ENCODE data around the gene MCM10.

MCM10 gene

GRCh38 chr10:13184276-13184675 lies 22.9 kb downstream of the MCM10 start:
- Histone ChIP-seq H3K18ac (ENCODE audit: low read length) (no peak overlapping the region), H4K12ac (ENCODE audit: low read depth, low read length) (no peak overlapping the region), H3K4me2 (ENCODE audit: low read length) (no peak overlapping the region), H3K9me3 (ENCODE audit: insufficient read depth, low read depth, low read length) (no peaks in the 10 kb centered on the region), H2AFZ (ENCODE audit: insufficient read depth, low read length, poor library complexity) (no peak overlapping the region), H4K91ac (ENCODE audit: low read depth, low read length) (no peak overlapping the region), H3K79me2 (ENCODE audit: control insufficient read depth, insufficient read depth, low read length, poor library complexity) (no peaks in the 10 kb centered on the region), H3K27ac (ENCODE audit: low read depth, low read length) (no peak overlapping the region), H3K4me3 (ENCODE audit: low read depth, low read length) (no peak overlapping the region), H2AK5ac (ENCODE audit: low read length) (no peak overlapping the region), H4K8ac (ENCODE audit: low read depth, low read length) (no peak overlapping the region), H2BK120ac (ENCODE audit: insufficient read depth, low read length, poor library complexity) (no peak overlapping the region), H3K36me3 (ENCODE audit: control insufficient read depth in 1 of 2, insufficient read depth in 2 of 2, low read length in 2 of 2) (peaks cover 36 to 48% of the 10 kb centered on the region in 2 experiments), H3K27me3 (ENCODE audit: insufficient read depth, low read length) (no peaks in the 10 kb centered on the region), H3K79me1 (ENCODE audit: low read length) (no peaks in the 10 kb centered on the region), H3K23ac (ENCODE audit: low read length) (no peak overlapping the region), H2BK12ac (ENCODE audit: low read length) (no peak overlapping the region), H2BK5ac (ENCODE audit: low read depth, low read length, poor library complexity) (no peak overlapping the region), H3K4me1 (ENCODE audit: control insufficient read depth in 1 of 2, insufficient read depth in 2 of 2, low read length in 2 of 2) (no peaks in the 10 kb centered on the region), H3K9ac (ENCODE audit: low read length) (no peak overlapping the region), H3K4ac (ENCODE audit: low read depth, low read length) (no peak overlapping the region), H3K14ac (ENCODE audit: low read length) (no peak overlapping the region)
- DNase-seq, result no peak
- WGBS (ENCODE audit: extremely low coverage, insufficient coverage, insufficient read length), result no CpG with 5 or more reads among the region's 2 CpGs

GRCh38 chr10:13184730-13185514 lies 23.6 kb downstream of the MCM10 start:
- H3K18ac ChIP-seq (ENCODE audit: low read length), result no peak overlapping the region
- no peaks in the 10 kb centered on the region for H3K4me1 ChIP-seq (ENCODE audit: control insufficient read depth in 1 of 2, insufficient read depth in 2 of 2, low read length in 2 of 2)
- no peaks in the 10 kb centered on the region for H3K9me3 ChIP-seq (ENCODE audit: insufficient read depth, low read depth, low read length)
- no peak overlapping the region for H2AFZ ChIP-seq (ENCODE audit: insufficient read depth, low read length, poor library complexity)
- H3K36me3 ChIP-seq (ENCODE audit: control insufficient read depth in 1 of 2, insufficient read depth in 2 of 2, low read length in 2 of 2), result peaks cover 39 to 53% of the 10 kb centered on the region in 2 experiments
- no CpG with 5 or more reads among the region's 5 CpGs for WGBS (ENCODE audit: extremely low coverage, insufficient coverage, insufficient read length)
- no peak overlapping the region for H4K12ac ChIP-seq (ENCODE audit: low read depth, low read length)
- no peak overlapping the region for H3K27ac ChIP-seq (ENCODE audit: low read depth, low read length)
- no peak overlapping the region for H2BK5ac ChIP-seq (ENCODE audit: low read depth, low read length, poor library complexity)
- no peak overlapping the region for H3K4me2 ChIP-seq (ENCODE audit: low read length)
- H4K91ac ChIP-seq (ENCODE audit: low read depth, low read length), result no peak overlapping the region
- H2BK120ac ChIP-seq (ENCODE audit: insufficient read depth, low read length, poor library complexity), result no peak overlapping the region
- H4K8ac ChIP-seq (ENCODE audit: low read depth, low read length), result no peak overlapping the region
- peak in 1 of 2 donors; percentile 5 for DNase-seq
- H3K23ac ChIP-seq (ENCODE audit: low read length), result no peak overlapping the region
- H2BK12ac ChIP-seq (ENCODE audit: low read length), result no peak overlapping the region
- no peak overlapping the region for H2AK5ac ChIP-seq (ENCODE audit: low read length)
- no peaks in the 10 kb centered on the region for H3K27me3 ChIP-seq (ENCODE audit: insufficient read depth, low read length)
- H3K4ac ChIP-seq (ENCODE audit: low read depth, low read length), result no peak overlapping the region
- no peaks in the 10 kb centered on the region for H3K79me2 ChIP-seq (ENCODE audit: control insufficient read depth, insufficient read depth, low read length, poor library complexity)
- H3K14ac ChIP-seq (ENCODE audit: low read length), result no peak overlapping the region
- H3K9ac ChIP-seq (ENCODE audit: low read length), result no peak overlapping the region
- H3K4me3 ChIP-seq (ENCODE audit: low read depth, low read length), result no peak overlapping the region
- H3K79me1 ChIP-seq (ENCODE audit: low read length), result no peaks in the 10 kb centered on the region

GRCh38 chr10:13187135-13187534 lies 25.8 kb downstream of the MCM10 start:
- H3K4me3 ChIP-seq (ENCODE audit: low read depth, low read length), result no peak overlapping the region
- H4K8ac ChIP-seq (ENCODE audit: low read depth, low read length), result no peak overlapping the region
- no peak overlapping the region for H4K12ac ChIP-seq (ENCODE audit: low read depth, low read length)
- H3K23ac ChIP-seq (ENCODE audit: low read length), result no peak overlapping the region
- no peak overlapping the region for H3K4ac ChIP-seq (ENCODE audit: low read depth, low read length)
- no peaks in the 10 kb centered on the region for H3K27me3 ChIP-seq (ENCODE audit: insufficient read depth, low read length)
- H3K9me3 ChIP-seq (ENCODE audit: insufficient read depth, low read depth, low read length), result no peaks in the 10 kb centered on the region
- H4K91ac ChIP-seq (ENCODE audit: low read depth, low read length), result no peak overlapping the region
- H3K79me2 ChIP-seq (ENCODE audit: control insufficient read depth, insufficient read depth, low read length, poor library complexity), result no peaks in the 10 kb centered on the region
- no peak overlapping the region for H3K14ac ChIP-seq (ENCODE audit: low read length)
- no peak overlapping the region for H2BK120ac ChIP-seq (ENCODE audit: insufficient read depth, low read length, poor library complexity)
- no peak overlapping the region for H2AFZ ChIP-seq (ENCODE audit: insufficient read depth, low read length, poor library complexity)
- no peaks in the 10 kb centered on the region for H3K4me1 ChIP-seq (ENCODE audit: control insufficient read depth in 1 of 2, insufficient read depth in 2 of 2, low read length in 2 of 2)
- H3K27ac ChIP-seq (ENCODE audit: low read depth, low read length), result no peak overlapping the region
- no peak overlapping the region for H2BK5ac ChIP-seq (ENCODE audit: low read depth, low read length, poor library complexity)
- H3K79me1 ChIP-seq (ENCODE audit: low read length), result no peaks in the 10 kb centered on the region
- no peak overlapping the region for H3K4me2 ChIP-seq (ENCODE audit: low read length)
- peaks cover 41 to 48% of the 10 kb centered on the region in 2 experiments for H3K36me3 ChIP-seq (ENCODE audit: control insufficient read depth in 1 of 2, insufficient read depth in 2 of 2, low read length in 2 of 2)
- no peak for DNase-seq
- H2AK5ac ChIP-seq (ENCODE audit: low read length), result no peak overlapping the region
- H3K18ac ChIP-seq (ENCODE audit: low read length), result no peak overlapping the region
- H2BK12ac ChIP-seq (ENCODE audit: low read length), result no peak overlapping the region
- no peak overlapping the region for H3K9ac ChIP-seq (ENCODE audit: low read length)
- WGBS (ENCODE audit: extremely low coverage, insufficient coverage, insufficient read length), result no CpG with 5 or more reads among the region's 3 CpGs

- no CpG with 5 or more reads among the region's 10 CpGs for WGBS (ENCODE audit: extremely low coverage, insufficient coverage, insufficient read length)
- Histone ChIP-seq H3K27me3 (ENCODE audit: insufficient read depth, low read length) (no peaks in the 10 kb centered on the region), H2AK5ac (ENCODE audit: low read length) (no peak overlapping the region), H4K8ac (ENCODE audit: low read depth, low read length) (no peak overlapping the region), H2BK12ac (ENCODE audit: low read length) (no peak overlapping the region), H3K4me2 (ENCODE audit: low read length) (no peak overlapping the region), H4K91ac (ENCODE audit: low read depth, low read length) (no peak overlapping the region), H2BK5ac (ENCODE audit: low read depth, low read length, poor library complexity) (no peak overlapping the region), H3K9ac (ENCODE audit: low read length) (no peak overlapping the region), H3K36me3 (ENCODE audit: control insufficient read depth in 1 of 2, insufficient read depth in 2 of 2, low read length in 2 of 2) (peaks cover 44 to 54% of the 10 kb centered on the region in 2 experiments), H2BK120ac (ENCODE audit: insufficient read depth, low read length, poor library complexity) (no peak overlapping the region), H3K23ac (ENCODE audit: low read length) (no peak overlapping the region), H3K27ac (ENCODE audit: low read depth, low read length) (no peak overlapping the region), H3K9me3 (ENCODE audit: insufficient read depth, low read depth, low read length) (no peaks in the 10 kb centered on the region), H3K14ac (ENCODE audit: low read length) (no peak overlapping the region), H3K79me2 (ENCODE audit: control insufficient read depth, insufficient read depth, low read length, poor library complexity) (no peaks in the 10 kb centered on the region), H3K79me1 (ENCODE audit: low read length) (no peaks in the 10 kb centered on the region), H3K4ac (ENCODE audit: low read depth, low read length) (no peak overlapping the region), H4K12ac (ENCODE audit: low read depth, low read length) (no peak overlapping the region), H3K4me1 (ENCODE audit: control insufficient read depth in 1 of 2, insufficient read depth in 2 of 2, low read length in 2 of 2) (no peaks in the 10 kb centered on the region), H3K4me3 (ENCODE audit: low read depth, low read length) (peak overlapping the region; percentile 26), H3K18ac (ENCODE audit: low read length) (no peak overlapping the region), H2AFZ (ENCODE audit: insufficient read depth, low read length, poor library complexity) (no peak overlapping the region)
- DNase-seq, result no peak
Observed at GRCh38 chr10:13188593-13188992, 27.2 kb downstream of the MCM10 start.

All from trophoblast cell (in vitro differentiated cells and primary cell).